ENCODE results near the gene SLC12A7. TPM values are rescaled to one million over a fixed set of nuclear protein-coding genes. Genes with fewer than 3 reads are reported as not detected.

Gene SLC12A7
- total RNA-seq, 1 experiment from 2014 or later = 28.1 TPM

- TF ChIP-seq TP53 (CRISPR knock-in tag; IDR thresholded peaks at IDR 0.05) (no peak), PRRX2 (CRISPR knock-in tag; IDR thresholded peaks at IDR 0.05) (no peak), MAX (CRISPR knock-in tag; IDR thresholded peaks at IDR 0.05) (no peak), ZNF396 (CRISPR knock-in tag; IDR thresholded peaks at IDR 0.05; ENCODE audit: borderline replicate concordance) (no peak), FOXK1 (CRISPR knock-in tag; IDR thresholded peaks at IDR 0.05) (no peak)
Measured at GRCh38 chr5:1152156-1152555, 40.3 kb upstream of the SLC12A7 start (continued).

- Mint-ChIP-seq H3K27ac (no peak overlapping the region), H3K9me3 (no peaks in the 10 kb centered on the region), H3K36me3 (no peaks in the 10 kb centered on the region), H3K4me3 (no peak overlapping the region), H3K4me1 (peaks cover 7% of the 10 kb centered on the region), H3K27me3 (ENCODE audit: low read depth) (peaks cover 21% of the 10 kb centered on the region)
- TF ChIP-seq ZBTB43 (CRISPR knock-in tag; IDR thresholded peaks at IDR 0.05) (no peak), MLX (CRISPR knock-in tag; IDR thresholded peaks at IDR 0.05) (no peak), NFE2L1 (CRISPR knock-in tag; IDR thresholded peaks at IDR 0.05) (no peak), E2F1 (CRISPR knock-in tag; IDR thresholded peaks at IDR 0.05) (no peak), ZNF671 (CRISPR knock-in tag; IDR thresholded peaks at IDR 0.05) (no peak), ERG (CRISPR knock-in tag; IDR thresholded peaks at IDR 0.05) (no peak), GABPB1 (CRISPR knock-in tag; IDR thresholded peaks at IDR 0.05) (no peak), ETV6 (CRISPR knock-in tag; IDR thresholded peaks at IDR 0.05) (no peak), ZNF416 (CRISPR knock-in tag; IDR thresholded peaks at IDR 0.05) (no peak), USF1 (CRISPR knock-in tag; IDR thresholded peaks at IDR 0.05) (no peak), MYBL2 (CRISPR knock-in tag; IDR thresholded peaks at IDR 0.05) (no peak), AR (CRISPR knock-in tag; IDR thresholded peaks at IDR 0.05) (no peak), SMAD4 (CRISPR knock-in tag; IDR thresholded peaks at IDR 0.05) (no peak), ARID4B (CRISPR knock-in tag; IDR thresholded peaks at IDR 0.05; ENCODE audit: borderline replicate concordance) (no peak), TP53 (CRISPR knock-in tag; IDR thresholded peaks at IDR 0.05) (no peak)
- DNase-seq (ENCODE audit: low spot score) = no peak
- ChIA-PET POLR2A (no interaction called here), CTCF (interaction anchor here (0.7 to 2.5 kb wide), 4 partner anchors 12 to 493 kb away, joined by 3 to 5 read pairs (median 4); no protein-coding TSS in a partner anchor)
- no peak for ATAC-seq
Measured at GRCh38 chr5:1151316-1151715, 39.5 kb upstream of the SLC12A7 start.
